Ectodermal cell (in vitro differentiated cells): ENCODE data around the gene OTOGL.
"Not testable (repeated sequence)": the region's sequence is repeated elsewhere in the genome, so short reads cannot be mapped to it uniquely, and the experiment has no call there.

ENCODE experiments used
- H3K27ac ChIP-seq: 2 replicates; pipeline ENCODE4 v1.7.0; 2013; ENCODE audit warnings: mild to moderate bottlenecking, low read depth, low read length; ENCODE audit not compliant: insufficient read depth, poor library complexity, severe bottlenecking
- H3K27me3 ChIP-seq: 2 replicates; pipeline ENCODE4 v1.7.0; 2013; ENCODE audit warnings: mild to moderate bottlenecking, low read length; ENCODE audit not compliant: insufficient read depth, control insufficient read depth, poor library complexity, severe bottlenecking
- H3K36me3 ChIP-seq: one replicate; pipeline ENCODE4 v1.7.0; 2013; ENCODE audit warnings: low read length; ENCODE audit not compliant: control insufficient read depth, insufficient read depth
- H3K4me1 ChIP-seq: one replicate; pipeline ENCODE4 v1.7.0; 2013; ENCODE audit warnings: low read length; ENCODE audit not compliant: control insufficient read depth, insufficient read depth
- H3K4me3 ChIP-seq: 2 replicates; pipeline ENCODE4 v1.7.0; 2013; ENCODE audit warnings: low read depth, low read length, control low read depth; ENCODE audit not compliant: insufficient read depth
- H3K9me3 ChIP-seq: 2 replicates; pipeline ENCODE4 v1.7.0; 2013; ENCODE audit warnings: mild to moderate bottlenecking, low read length, moderate library complexity; ENCODE audit not compliant: control insufficient read depth
- WGBS, 2 experiments: methylation state at CpG; one replicate each; pipeline ENCODE4 v1.1.7; 2013; ENCODE audit warnings: missing lambda C conversion rate in 2 of 2; 5-methylcytosine and 5-hydroxymethylcytosine counted together

Gene OTOGL

DNA sequence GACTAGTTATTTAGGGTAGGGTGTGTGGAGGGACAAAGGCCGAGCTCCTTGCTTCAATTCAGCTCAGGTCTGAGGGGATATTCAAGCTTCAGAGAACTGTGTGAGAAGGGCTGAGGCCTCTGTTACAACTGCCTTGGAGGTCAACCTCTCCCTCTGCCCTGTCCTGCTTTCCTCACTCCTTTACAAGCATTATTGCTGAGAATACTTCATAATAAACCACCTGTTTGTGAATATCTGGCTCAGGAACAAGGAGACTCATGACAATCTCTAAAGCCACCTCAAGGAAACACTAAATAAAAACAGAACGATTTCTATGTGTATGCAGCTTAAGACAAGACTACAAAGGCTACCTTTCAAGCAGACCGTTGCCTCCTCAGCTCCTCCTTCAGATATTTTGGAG is 21.7 kb downstream of the OTOGL start:
- WGBS, 2 experiments, result 89 to 93% methylated on average over 3 of the region's 3 CpGs
- H3K27ac ChIP-seq, result no peak overlapping the region
- no peaks in the 10 kb centered on the region for H3K27me3 ChIP-seq
- no peak overlapping the region for H3K4me3 ChIP-seq
- H3K36me3 ChIP-seq, result no peaks in the 10 kb centered on the region
- H3K4me1 ChIP-seq, result peaks cover 12% of the 10 kb centered on the region
- H3K9me3 ChIP-seq, result no peaks in the 10 kb centered on the region

DNA sequence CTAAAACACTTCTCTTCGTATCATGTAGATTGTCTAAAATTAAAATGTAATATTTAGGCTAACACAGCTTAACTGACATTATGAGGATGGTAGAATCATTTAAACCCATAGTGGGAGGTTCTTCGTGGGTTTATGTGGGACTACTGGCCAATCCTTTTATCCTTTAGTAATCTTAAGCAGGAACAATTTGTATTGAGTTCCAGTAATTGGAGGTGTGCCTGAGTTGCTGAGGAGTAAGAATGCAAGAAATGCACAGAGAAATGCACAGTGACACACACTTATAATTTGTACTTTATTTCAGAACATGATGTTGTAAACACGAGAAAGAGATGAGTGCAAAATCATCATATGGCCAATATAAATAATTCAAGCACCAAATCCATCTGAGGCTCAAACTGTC is 22.3 kb downstream of the OTOGL start:
- no peaks in the 10 kb centered on the region for H3K27me3 ChIP-seq
- no peak overlapping the region for H3K4me3 ChIP-seq
- 88 to 94% methylated on average over 2 to 3 of the region's 3 CpGs for WGBS, 2 experiments
- H3K27ac ChIP-seq, result no peak overlapping the region
- no peaks in the 10 kb centered on the region for H3K36me3 ChIP-seq
- no peaks in the 10 kb centered on the region for H3K9me3 ChIP-seq
- peaks cover 12% of the 10 kb centered on the region for H3K4me1 ChIP-seq

DNA sequence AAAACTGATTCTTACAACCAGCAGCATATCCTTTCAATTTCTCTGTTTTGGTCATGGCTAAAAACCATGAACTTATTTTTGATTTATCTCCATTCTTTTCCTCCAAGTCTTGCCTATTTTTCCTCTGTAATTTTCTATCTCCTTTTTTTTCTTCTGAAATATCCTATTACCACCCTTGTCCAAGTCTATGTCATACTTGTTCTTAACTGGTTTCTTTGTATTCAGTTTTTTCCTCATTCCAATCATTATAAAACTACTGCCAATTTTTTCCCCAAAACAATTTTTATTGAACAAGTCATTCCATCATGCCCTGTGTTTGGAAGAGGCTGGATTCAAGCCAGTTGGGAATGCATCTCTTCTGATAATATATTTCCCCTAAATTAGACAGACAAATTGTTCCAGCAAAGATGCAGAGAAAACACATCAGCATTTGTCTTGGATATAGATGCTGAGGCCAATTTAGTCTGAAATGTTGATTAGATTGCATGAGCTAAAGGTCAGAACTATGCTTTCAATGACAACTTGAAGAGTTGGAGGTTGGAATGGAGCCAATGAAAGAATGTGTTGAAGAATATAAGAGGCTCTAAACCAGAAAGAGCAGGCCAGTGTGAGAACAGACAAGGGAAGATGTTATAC is 30.7 kb downstream of the OTOGL start:
- H3K27me3 ChIP-seq, result no peaks in the 10 kb centered on the region
- no peaks in the 10 kb centered on the region for H3K9me3 ChIP-seq
- no peaks in the 10 kb centered on the region for H3K36me3 ChIP-seq
- no peaks in the 10 kb centered on the region for H3K4me1 ChIP-seq
- H3K4me3 ChIP-seq, result no peak overlapping the region
- H3K27ac ChIP-seq, result no peak overlapping the region

DNA sequence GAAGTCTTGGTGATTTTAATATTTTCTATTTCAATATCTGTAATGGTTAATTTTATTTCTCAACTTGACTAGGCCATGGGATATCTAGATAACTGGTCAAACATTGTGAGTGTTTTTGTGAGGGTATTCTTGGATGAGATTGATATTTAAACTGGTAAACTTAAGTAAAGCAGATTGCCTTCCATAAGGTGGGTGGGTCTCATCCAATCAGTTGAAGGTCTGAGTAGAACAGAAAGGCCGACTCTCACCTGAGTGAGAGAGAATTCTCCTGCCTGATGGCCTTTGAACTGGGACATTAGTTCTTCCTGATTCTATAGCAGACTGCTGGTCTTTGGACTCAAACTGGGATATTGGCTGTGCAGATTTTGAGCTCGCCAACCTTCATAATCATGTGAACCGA is 36.3 kb downstream of the OTOGL start:
- Histone ChIP-seq H3K36me3 (no peaks in the 10 kb centered on the region), H3K27me3 (no peaks in the 10 kb centered on the region), H3K9me3 (no peaks in the 10 kb centered on the region), H3K27ac (no peak overlapping the region), H3K4me1 (no peaks in the 10 kb centered on the region), H3K4me3 (no peak overlapping the region)
- 85 to 97% methylated on average over 3 of the region's 3 CpGs for WGBS, 2 experiments

DNA sequence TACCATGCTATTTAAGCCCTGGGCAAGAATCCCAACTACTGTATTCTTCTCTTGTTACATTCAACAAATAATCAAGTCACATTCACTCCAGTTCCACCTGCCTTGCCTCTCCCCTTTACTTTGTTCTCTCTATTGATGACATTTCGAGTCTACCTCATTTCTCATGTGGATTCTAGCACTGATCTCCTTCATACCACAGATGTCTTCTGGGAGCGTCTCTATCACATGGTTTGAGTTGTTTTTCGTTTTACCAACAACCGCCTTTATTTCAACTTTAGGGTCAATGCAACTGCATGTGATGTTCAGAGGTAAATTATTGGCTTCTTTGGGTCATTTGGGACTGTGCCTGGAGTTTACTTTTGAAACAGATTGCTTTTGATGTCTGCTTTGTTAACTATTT is 40.7 kb downstream of the OTOGL start:
- 95 to 96% methylated on average over 4 of the region's 4 CpGs for WGBS, 2 experiments
- no peaks in the 10 kb centered on the region for H3K27me3 ChIP-seq
- H3K27ac ChIP-seq, result no peak overlapping the region
- no peaks in the 10 kb centered on the region for H3K36me3 ChIP-seq
- no peaks in the 10 kb centered on the region for H3K9me3 ChIP-seq
- no peaks in the 10 kb centered on the region for H3K4me1 ChIP-seq
- H3K4me3 ChIP-seq, result no peak overlapping the region

DNA sequence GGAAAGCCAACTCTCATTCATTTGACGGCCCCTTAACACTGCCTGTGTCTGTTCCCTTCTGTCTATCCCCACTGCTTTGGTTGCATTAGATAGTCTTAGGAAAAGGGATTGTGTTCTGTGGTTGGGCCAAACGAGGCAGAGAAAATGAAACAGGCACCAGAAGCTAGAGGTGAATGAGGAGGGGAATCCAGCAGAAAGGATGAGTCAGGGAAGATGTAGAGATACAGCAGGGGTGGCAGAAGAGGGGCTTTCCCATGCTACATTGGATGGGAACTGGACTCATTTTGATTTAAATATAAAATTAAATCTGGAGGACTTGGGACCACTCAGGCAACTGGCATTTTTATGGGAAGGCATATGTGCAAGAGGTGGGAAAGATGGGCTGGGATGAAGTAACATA is 43.3 kb downstream of the OTOGL start:
- Histone ChIP-seq H3K4me3 (no peak overlapping the region), H3K27me3 (no peaks in the 10 kb centered on the region), H3K27ac (no peak overlapping the region), H3K4me1 (no peaks in the 10 kb centered on the region), H3K9me3 (no peaks in the 10 kb centered on the region), H3K36me3 (no peaks in the 10 kb centered on the region)
- WGBS, 2 experiments, result 82 to 89% methylated on average over 2 of the region's 2 CpGs

DNA sequence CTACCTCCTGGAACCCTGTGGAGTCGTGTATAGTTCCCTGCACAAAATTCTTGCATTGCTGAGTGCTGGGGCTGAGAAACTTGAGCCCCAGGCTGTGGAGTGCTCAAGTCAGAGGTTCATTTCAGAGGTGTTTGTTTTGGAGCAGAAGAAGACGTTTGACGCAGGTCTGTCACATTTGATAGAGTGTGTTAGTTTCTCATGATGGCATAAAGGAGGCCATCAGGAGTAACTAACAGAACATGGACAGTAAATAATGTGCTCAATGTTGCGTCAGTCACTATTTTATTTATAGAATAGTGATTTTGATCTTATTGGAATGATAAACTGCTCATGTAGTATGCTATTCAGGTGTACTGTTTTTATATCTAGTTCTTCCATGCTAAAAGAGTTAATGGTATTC is 44.2 kb downstream of the OTOGL start:
- Histone ChIP-seq H3K27ac (no peak overlapping the region), H3K9me3 (no peaks in the 10 kb centered on the region), H3K36me3 (no peaks in the 10 kb centered on the region), H3K4me3 (no peak overlapping the region), H3K27me3 (no peaks in the 10 kb centered on the region), H3K4me1 (no peaks in the 10 kb centered on the region)
- WGBS, 2 experiments, result 93 to 94% methylated on average over 4 of the region's 4 CpGs

DNA sequence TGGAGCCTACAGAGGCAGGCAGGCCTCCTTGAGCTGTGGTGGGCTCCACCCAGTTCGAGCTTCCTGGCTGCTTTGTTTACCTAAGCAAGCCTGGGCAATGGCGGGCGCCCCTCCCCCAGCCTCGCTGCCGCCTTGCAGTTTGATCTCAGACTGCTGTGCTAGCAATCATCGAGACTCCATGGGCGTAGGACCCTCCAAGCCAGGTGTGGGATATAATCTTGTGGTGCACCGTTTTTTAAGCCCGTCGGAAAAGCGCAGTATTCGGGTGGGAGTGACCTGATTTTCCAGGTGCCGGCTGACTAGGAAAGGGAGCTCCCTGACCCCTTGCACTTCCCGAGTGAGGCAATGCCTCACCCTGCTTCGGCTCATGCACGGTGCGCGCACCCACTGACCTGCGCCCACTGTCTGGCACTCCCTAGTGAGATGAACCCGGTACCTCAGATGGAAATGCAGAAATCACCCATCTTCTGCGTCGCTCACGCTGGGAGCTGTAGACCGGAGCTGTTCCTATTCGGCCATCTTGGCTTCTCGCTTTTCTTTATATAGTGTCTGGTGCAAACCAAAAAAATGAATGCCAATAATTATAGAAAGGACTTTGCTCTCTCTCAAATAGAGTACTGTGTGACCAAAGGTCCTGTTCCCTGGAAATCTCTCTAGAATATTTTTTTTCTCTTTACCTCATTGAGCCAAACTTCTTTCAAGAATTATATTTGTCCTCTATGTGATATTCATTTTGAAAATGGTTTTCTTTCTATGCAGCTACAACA is 50.4 kb downstream of the OTOGL start:
- not testable (repeated sequence) for H3K4me1 ChIP-seq, H3K27me3 ChIP-seq, H3K9me3 ChIP-seq, H3K27ac ChIP-seq, H3K36me3 ChIP-seq, H3K4me3 ChIP-seq
- 84 to 86% methylated on average over 15 to 21 of the region's 26 CpGs for WGBS, 2 experiments

DNA sequence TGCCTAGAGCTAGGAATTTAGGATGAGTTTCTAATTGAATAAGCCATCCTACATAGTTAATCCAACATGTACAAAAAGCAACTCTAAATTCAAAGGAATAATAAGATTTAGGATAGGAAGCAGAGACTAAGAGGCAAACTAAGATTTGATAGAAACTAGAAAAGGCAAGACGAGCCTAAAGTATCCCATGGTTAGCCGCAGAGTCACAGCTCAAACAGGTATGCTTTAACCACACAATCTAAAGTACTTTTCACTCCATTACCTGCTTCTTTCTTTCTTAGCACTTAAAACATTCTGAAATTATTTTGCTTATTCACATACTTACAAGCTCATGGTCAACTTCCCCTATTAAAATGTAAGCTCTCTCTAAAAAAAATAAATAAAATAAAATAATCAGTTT is 51.8 kb downstream of the OTOGL start:
- no peaks in the 10 kb centered on the region for H3K9me3 ChIP-seq
- WGBS, 2 experiments, result 92 to 94% methylated on average over 2 of the region's 2 CpGs
- no peaks in the 10 kb centered on the region for H3K27me3 ChIP-seq

DNA sequence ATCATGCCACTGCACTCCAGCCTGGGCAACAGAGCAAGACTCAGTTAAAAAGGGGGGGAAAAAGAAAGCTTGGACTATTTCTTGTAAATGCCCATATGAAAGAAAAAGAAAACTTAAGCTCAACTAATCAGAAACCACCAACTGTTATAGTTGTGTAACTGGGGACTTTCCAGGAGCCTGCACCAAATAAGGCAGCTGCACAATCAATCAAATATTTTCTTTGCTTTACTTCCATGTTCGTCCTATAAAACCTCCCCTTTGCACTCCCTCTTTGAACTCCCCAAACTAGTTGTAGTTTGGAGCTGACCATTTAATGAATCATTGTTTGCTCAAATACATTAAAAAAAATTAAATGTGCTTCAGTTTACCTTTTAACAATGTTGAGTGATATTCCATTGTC is 54.9 kb downstream of the OTOGL start:
- Histone ChIP-seq H3K36me3 (no peaks in the 10 kb centered on the region), H3K27ac (no peak overlapping the region), H3K27me3 (no peaks in the 10 kb centered on the region), H3K4me1 (no peaks in the 10 kb centered on the region), H3K4me3 (no peak overlapping the region), H3K9me3 (no peaks in the 10 kb centered on the region)
- WGBS, 2 experiments, result 86 to 91% methylated on average over 1 of the region's 1 CpG

More for the DNA sequence above, 51.8 kb downstream of the OTOGL start:
- Histone ChIP-seq H3K4me3 (no peak overlapping the region), H3K4me1 (no peaks in the 10 kb centered on the region), H3K36me3 (no peaks in the 10 kb centered on the region), H3K27ac (no peak overlapping the region)
